ENCODE data around the gene CXCL6.
A peak's percentile ranks its signal among the peaks of the same experiment; 100 is the strongest.

CXCL6 gene

DNA sequence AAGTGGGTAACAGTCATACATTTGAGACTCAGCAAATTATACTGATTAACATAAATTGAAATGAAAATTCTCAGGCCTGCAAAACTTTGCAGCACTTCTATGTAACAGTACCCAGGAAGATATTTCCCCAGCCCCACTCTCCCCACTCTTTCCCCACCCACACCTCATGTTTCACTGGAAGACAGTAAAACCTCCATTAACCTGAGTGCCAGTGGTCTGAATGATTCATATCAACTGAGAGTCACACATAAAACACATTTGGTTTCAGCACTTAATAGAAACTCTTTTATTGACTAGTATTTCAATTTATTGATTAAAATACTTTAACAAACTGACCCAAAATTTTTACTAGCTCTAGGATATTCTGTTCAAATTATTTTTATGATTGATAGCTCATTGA, 6.9 kb downstream of the CXCL6 start:
- H3K79me1 ChIP-seq (ENCODE audit: low read length), result no peaks in the 10 kb centered on the region
- no peak overlapping the region for H4K5ac ChIP-seq (ENCODE audit: low read length)
- H2BK5ac ChIP-seq (ENCODE audit: low read length), result no peak overlapping the region
- H3K27ac ChIP-seq (ENCODE audit: low read depth, low read length), result no peak overlapping the region
- no peak overlapping the region for H3K23ac ChIP-seq (ENCODE audit: low read length)
- DNase-seq, result no peak
- no peaks in the 10 kb centered on the region for H3K79me2 ChIP-seq (ENCODE audit: control insufficient read depth, insufficient read depth, low read length)
- no peaks in the 10 kb centered on the region for H3K36me3 ChIP-seq (ENCODE audit: control insufficient read depth, insufficient read depth, low read length)
- H4K8ac ChIP-seq (ENCODE audit: low read depth, low read length), result no peak overlapping the region
- no peak overlapping the region for H2BK15ac ChIP-seq (replicated peaks; ENCODE audit: low read depth)
- H3K4me2 ChIP-seq (ENCODE audit: low read length), result no peak overlapping the region
- H2BK120ac ChIP-seq (ENCODE audit: low read depth, low read length), result no peak overlapping the region
- H3K9ac ChIP-seq (ENCODE audit: low read length), result no peak overlapping the region
- H3K27me3 ChIP-seq (ENCODE audit: insufficient read depth, low read length, poor library complexity), result no peaks in the 10 kb centered on the region
- H2AK5ac ChIP-seq (ENCODE audit: low read length), result no peak overlapping the region
- H3K4me1 ChIP-seq (ENCODE audit: control insufficient read depth, low read depth, low read length), result no peaks in the 10 kb centered on the region
- no peak overlapping the region for H3K4ac ChIP-seq (ENCODE audit: low read depth, low read length)
- H3K18ac ChIP-seq (ENCODE audit: low read length), result no peak overlapping the region
- no peak overlapping the region for H3K4me3 ChIP-seq (ENCODE audit: low read length)
- no peak overlapping the region for H3K56ac ChIP-seq (ENCODE audit: low read length)

- no peak overlapping the region for H3K27ac ChIP-seq (ENCODE audit: low read depth, low read length)
- H3K18ac ChIP-seq (ENCODE audit: low read length), result no peak overlapping the region
- H3K4me2 ChIP-seq (ENCODE audit: low read length), result no peak overlapping the region
- H3K4me1 ChIP-seq (ENCODE audit: control insufficient read depth, low read depth, low read length), result no peaks in the 10 kb centered on the region
- no peak overlapping the region for H4K8ac ChIP-seq (ENCODE audit: low read depth, low read length)
- no peak overlapping the region for H2BK120ac ChIP-seq (ENCODE audit: low read depth, low read length)
- H2BK5ac ChIP-seq (ENCODE audit: low read length), result no peak overlapping the region
- H3K56ac ChIP-seq (ENCODE audit: low read length), result no peak overlapping the region
- no peaks in the 10 kb centered on the region for H3K36me3 ChIP-seq (ENCODE audit: control insufficient read depth, insufficient read depth, low read length)
- no CpG with 5 or more reads among the region's 3 CpGs for WGBS (ENCODE audit: extremely low coverage, insufficient coverage, low lambda C conversion rate)
- no peak overlapping the region for H2BK15ac ChIP-seq (replicated peaks; ENCODE audit: low read depth)
- no peaks in the 10 kb centered on the region for H3K79me1 ChIP-seq (ENCODE audit: low read length)
- H3K4ac ChIP-seq (ENCODE audit: low read depth, low read length), result no peak overlapping the region
- no peak overlapping the region for H3K4me3 ChIP-seq (ENCODE audit: low read length)
- H2AK5ac ChIP-seq (ENCODE audit: low read length), result no peak overlapping the region
- H3K79me2 ChIP-seq (ENCODE audit: control insufficient read depth, insufficient read depth, low read length), result no peaks in the 10 kb centered on the region
- H3K27me3 ChIP-seq (ENCODE audit: insufficient read depth, low read length, poor library complexity), result no peaks in the 10 kb centered on the region
- H3K23ac ChIP-seq (ENCODE audit: low read length), result no peak overlapping the region
- H3K9ac ChIP-seq (ENCODE audit: low read length), result no peak overlapping the region
- no peak overlapping the region for H4K5ac ChIP-seq (ENCODE audit: low read length)
- peak; percentile 56 for DNase-seq
Observed at GRCh38 chr4:73844345-73844744, 7.9 kb downstream of the CXCL6 start.

DNA sequence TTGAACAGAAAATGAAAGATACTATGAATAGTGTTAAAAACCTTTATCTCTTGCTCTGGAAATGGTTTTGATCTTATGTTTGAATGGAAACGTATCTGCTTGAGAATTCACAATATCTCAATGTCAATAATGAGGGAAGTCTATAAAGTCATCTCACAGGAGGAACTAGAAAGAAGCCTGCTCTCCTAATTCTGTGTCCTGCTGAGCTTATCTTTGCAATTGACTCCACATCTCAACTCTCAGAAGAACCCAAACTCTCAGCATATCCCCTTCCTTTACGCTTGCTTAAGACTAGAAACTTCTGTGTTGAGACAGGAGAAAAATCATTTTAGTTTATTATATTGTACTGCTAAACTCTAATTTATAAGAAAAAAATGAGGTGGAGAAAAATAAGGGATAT, 8.3 kb downstream of the CXCL6 start:
- no peak overlapping the region for H3K23ac ChIP-seq (ENCODE audit: low read length)
- H2BK15ac ChIP-seq (replicated peaks; ENCODE audit: low read depth), result no peak overlapping the region
- H3K4ac ChIP-seq (ENCODE audit: low read depth, low read length), result no peak overlapping the region
- H2AK5ac ChIP-seq (ENCODE audit: low read length), result no peak overlapping the region
- H2BK5ac ChIP-seq (ENCODE audit: low read length), result no peak overlapping the region
- no peak overlapping the region for H3K4me3 ChIP-seq (ENCODE audit: low read length)
- no peak overlapping the region for H4K5ac ChIP-seq (ENCODE audit: low read length)
- no peak overlapping the region for H3K56ac ChIP-seq (ENCODE audit: low read length)
- H3K27ac ChIP-seq (ENCODE audit: low read depth, low read length), result no peak overlapping the region
- H2BK120ac ChIP-seq (ENCODE audit: low read depth, low read length), result no peak overlapping the region
- H3K36me3 ChIP-seq (ENCODE audit: control insufficient read depth, insufficient read depth, low read length), result no peaks in the 10 kb centered on the region
- H4K8ac ChIP-seq (ENCODE audit: low read depth, low read length), result no peak overlapping the region
- WGBS (ENCODE audit: extremely low coverage, insufficient coverage, low lambda C conversion rate), result no CpG with 5 or more reads among the region's 2 CpGs
- H3K27me3 ChIP-seq (ENCODE audit: insufficient read depth, low read length, poor library complexity), result no peaks in the 10 kb centered on the region
- H3K4me2 ChIP-seq (ENCODE audit: low read length), result no peak overlapping the region
- no peaks in the 10 kb centered on the region for H3K79me1 ChIP-seq (ENCODE audit: low read length)
- no peaks in the 10 kb centered on the region for H3K4me1 ChIP-seq (ENCODE audit: control insufficient read depth, low read depth, low read length)
- H3K9ac ChIP-seq (ENCODE audit: low read length), result no peak overlapping the region
- no peak overlapping the region for H3K18ac ChIP-seq (ENCODE audit: low read length)
- DNase-seq, result peak; percentile 62
- no peaks in the 10 kb centered on the region for H3K79me2 ChIP-seq (ENCODE audit: control insufficient read depth, insufficient read depth, low read length)

GRCh38 chr4:73847526-73848182, 11.2 kb downstream of the CXCL6 start:
- Histone ChIP-seq H3K9ac (ENCODE audit: low read length) (no peak overlapping the region), H3K79me2 (ENCODE audit: control insufficient read depth, insufficient read depth, low read length) (no peaks in the 10 kb centered on the region), H3K79me1 (ENCODE audit: low read length) (no peaks in the 10 kb centered on the region), H3K4ac (ENCODE audit: low read depth, low read length) (no peak overlapping the region), H3K23ac (ENCODE audit: low read length) (no peak overlapping the region), H2BK5ac (ENCODE audit: low read length) (no peak overlapping the region), H3K4me2 (ENCODE audit: low read length) (no peak overlapping the region), H3K18ac (ENCODE audit: low read length) (no peak overlapping the region), H2BK15ac (replicated peaks; ENCODE audit: low read depth) (no peak overlapping the region), H2BK120ac (ENCODE audit: low read depth, low read length) (no peak overlapping the region), H4K5ac (ENCODE audit: low read length) (no peak overlapping the region), H3K56ac (ENCODE audit: low read length) (no peak overlapping the region), H3K36me3 (ENCODE audit: control insufficient read depth, insufficient read depth, low read length) (no peaks in the 10 kb centered on the region), H3K27ac (ENCODE audit: low read depth, low read length) (no peak overlapping the region), H3K4me3 (ENCODE audit: low read length) (no peak overlapping the region), H2AK5ac (ENCODE audit: low read length) (no peak overlapping the region), H4K8ac (ENCODE audit: low read depth, low read length) (no peak overlapping the region), H3K4me1 (ENCODE audit: control insufficient read depth, low read depth, low read length) (no peaks in the 10 kb centered on the region), H3K27me3 (ENCODE audit: insufficient read depth, low read length, poor library complexity) (no peaks in the 10 kb centered on the region)
- no CpG with 5 or more reads among the region's 3 CpGs for WGBS (ENCODE audit: extremely low coverage, insufficient coverage, low lambda C conversion rate)
- no peak for DNase-seq

DNA sequence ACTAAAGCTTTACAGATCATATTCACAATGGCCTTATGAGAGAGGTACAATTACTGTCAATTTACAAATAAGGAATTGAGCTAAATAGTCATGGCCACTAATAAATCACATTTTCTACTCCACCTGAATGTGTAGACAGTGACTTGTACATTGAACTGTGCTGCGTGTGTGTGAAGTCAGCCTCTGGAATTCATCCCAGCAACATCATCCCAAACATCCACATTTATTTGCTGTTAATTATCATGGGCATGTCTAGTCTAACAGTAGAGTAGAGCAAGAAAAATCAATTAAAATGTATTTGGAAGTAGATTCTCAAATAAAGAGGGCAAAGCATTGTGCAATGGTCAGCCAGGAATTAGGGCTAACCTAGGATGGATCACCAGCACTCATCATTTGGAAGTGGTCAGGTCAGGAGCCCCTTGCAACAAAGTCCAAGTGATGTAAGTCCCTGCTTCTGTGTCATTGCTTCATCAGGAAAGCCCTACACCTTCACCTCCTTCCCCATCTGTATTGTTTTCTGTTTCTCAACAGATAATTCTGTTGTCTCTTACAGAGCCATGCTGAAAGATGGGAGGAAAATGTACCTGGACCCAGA, 11.8 kb downstream of the CXCL6 start:
- Histone ChIP-seq H3K4ac (ENCODE audit: low read depth, low read length) (no peak overlapping the region), H3K27ac (ENCODE audit: low read depth, low read length) (no peak overlapping the region), H2BK120ac (ENCODE audit: low read depth, low read length) (no peak overlapping the region), H3K18ac (ENCODE audit: low read length) (no peak overlapping the region), H2BK5ac (ENCODE audit: low read length) (no peak overlapping the region), H4K5ac (ENCODE audit: low read length) (no peak overlapping the region), H3K4me1 (ENCODE audit: control insufficient read depth, low read depth, low read length) (no peaks in the 10 kb centered on the region), H3K79me1 (ENCODE audit: low read length) (no peaks in the 10 kb centered on the region), H3K4me2 (ENCODE audit: low read length) (no peak overlapping the region), H2BK15ac (replicated peaks; ENCODE audit: low read depth) (no peak overlapping the region), H3K23ac (ENCODE audit: low read length) (no peak overlapping the region), H3K79me2 (ENCODE audit: control insufficient read depth, insufficient read depth, low read length) (no peaks in the 10 kb centered on the region), H2AK5ac (ENCODE audit: low read length) (no peak overlapping the region), H3K27me3 (ENCODE audit: insufficient read depth, low read length, poor library complexity) (no peaks in the 10 kb centered on the region), H3K9ac (ENCODE audit: low read length) (no peak overlapping the region), H3K4me3 (ENCODE audit: low read length) (no peak overlapping the region), H4K8ac (ENCODE audit: low read depth, low read length) (no peak overlapping the region), H3K36me3 (ENCODE audit: control insufficient read depth, insufficient read depth, low read length) (no peaks in the 10 kb centered on the region), H3K56ac (ENCODE audit: low read length) (no peak overlapping the region)
- WGBS (ENCODE audit: extremely low coverage, insufficient coverage, low lambda C conversion rate), result no CpG with 5 or more reads among the region's 1 CpG
- DNase-seq, result no peak

Measured in mesendoderm (in vitro differentiated cells).